Activated T-cell treated with anti-CD3 and anti-CD28 coated beads, Interleukin-2, amount 50 U/mL, for 24 hours (primary cell): Measurements from ENCODE around the gene LY6G5B.

Experiments
- DNase-seq: peaks from one replicate; pipeline ENCODE4 v3.0.0-alpha.2; 2020
- H3K27ac Mint-ChIP-seq: 2 replicates; pipeline ENCODE4 v1.8.0; 2020; ENCODE audit warnings: mild to moderate bottlenecking, mixed read lengths
- H3K27me3 Mint-ChIP-seq: 2 replicates; pipeline ENCODE4 v1.8.0; 2020; ENCODE audit warnings: mixed read lengths
- H3K36me3 Mint-ChIP-seq: 2 replicates; pipeline ENCODE4 v1.8.0; 2020; ENCODE audit warnings: low read depth, mixed read lengths
- H3K4me1 Mint-ChIP-seq: 2 replicates; pipeline ENCODE4 v1.8.0; 2020; ENCODE audit warnings: low read depth, mixed read lengths
- H3K4me3 Mint-ChIP-seq: 2 replicates; pipeline ENCODE4 v1.8.0; 2020; ENCODE audit warnings: mild to moderate bottlenecking, moderate library complexity, mixed read lengths
- H3K9me3 Mint-ChIP-seq: 2 replicates; pipeline ENCODE4 v1.8.0; 2020; ENCODE audit warnings: mixed read lengths

The LY6G5B gene, protein sequence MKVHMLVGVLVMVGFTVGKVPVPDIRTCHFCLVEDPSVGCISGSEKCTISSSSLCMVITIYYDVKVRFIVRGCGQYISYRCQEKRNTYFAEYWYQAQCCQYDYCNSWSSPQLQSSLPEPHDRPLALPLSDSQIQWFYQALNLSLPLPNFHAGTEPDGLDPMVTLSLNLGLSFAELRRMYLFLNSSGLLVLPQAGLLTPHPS

DNA sequence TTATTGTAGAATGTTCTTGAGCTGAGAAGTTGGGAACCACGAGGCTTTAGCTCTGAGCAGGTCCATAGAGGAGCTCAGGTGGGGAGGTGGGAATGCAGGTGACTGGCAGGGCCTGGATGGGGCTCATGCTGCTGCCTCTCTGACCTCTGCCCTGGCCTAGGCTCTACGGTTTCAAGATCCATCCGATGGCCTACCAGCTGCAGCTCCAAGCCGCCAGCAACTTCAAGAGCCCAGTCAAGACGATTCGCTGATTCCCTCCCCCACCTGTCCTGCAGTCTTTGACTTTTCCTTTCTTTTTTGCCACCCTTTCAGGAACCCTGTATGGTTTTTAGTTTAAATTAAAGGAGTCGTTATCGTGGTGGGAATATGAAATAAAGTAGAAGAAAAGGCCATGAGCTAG is at the start of gene LY6G5B:
LY6G5B (plus strand) TSS at position 301 of the 400 bp plus-strand sequence. CDS start 975 bp downstream, outside the sequence.
- Mint-ChIP-seq H3K27ac (peak within 1 kb of the TSS; percentile 79), H3K9me3 (no peaks in the 10 kb centered on the region), H3K4me3 (no peak within 1 kb of the TSS), H3K27me3 (no peaks in the 10 kb centered on the region), H3K4me1 (peaks cover 38% of the 10 kb centered on the region), H3K36me3 (peaks cover 95% of the 10 kb centered on the region)
- DNase-seq, result no peak

- no peak for DNase-seq
- peaks cover 52% of the 10 kb centered on the region for H3K4me1 Mint-ChIP-seq
- peaks cover 67% of the 10 kb centered on the region for H3K36me3 Mint-ChIP-seq
- H3K9me3 Mint-ChIP-seq, result no peaks in the 10 kb centered on the region
- no peaks in the 10 kb centered on the region for H3K27me3 Mint-ChIP-seq
- peak within 1 kb of the TSS; percentile 90 for H3K4me3 Mint-ChIP-seq
- peak within 1 kb of the TSS; percentile 100 for H3K27ac Mint-ChIP-seq
These were observed 49.0 kb upstream of the LY6G5B start, which contains the start of gene PRRC2A for GRCh38 chr6:31620586-31621319. TSS of gene PRRC2A (plus strand) at chr6:31620715. CDS start at chr6:31622790, 2,075 bp downstream.

DNA sequence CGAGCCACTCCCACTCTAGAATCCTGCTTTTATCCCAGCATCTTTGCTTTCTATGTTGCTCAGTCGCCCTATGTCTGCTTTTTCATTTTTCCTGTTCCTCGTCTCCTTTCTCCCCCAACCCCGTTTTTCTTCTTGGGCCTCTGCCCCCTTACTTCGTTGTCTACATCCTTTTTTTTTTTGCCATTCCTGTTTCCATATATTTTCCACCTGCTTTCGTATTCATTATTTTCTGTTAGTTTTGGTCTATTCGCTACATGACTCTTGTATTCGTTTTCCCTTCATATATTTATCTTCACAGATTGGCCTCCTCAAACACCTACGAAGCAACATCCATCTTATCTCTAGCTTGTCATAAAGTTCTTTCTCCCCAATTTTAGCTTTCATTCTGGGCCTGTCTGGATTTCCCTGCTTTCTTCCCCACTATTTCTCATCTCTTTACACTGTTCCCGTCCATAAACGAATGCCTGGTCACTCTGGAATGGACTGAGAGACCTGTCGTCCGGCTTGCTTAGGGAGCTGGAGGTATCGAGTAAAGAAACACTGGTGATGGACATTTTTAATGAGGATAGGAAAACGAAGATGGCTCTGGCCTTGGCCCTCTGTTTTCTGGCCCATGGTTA is 48.3 kb upstream of the LY6G5B start:
- H3K4me1 Mint-ChIP-seq, result peaks cover 48% of the 10 kb centered on the region
- no peaks in the 10 kb centered on the region for H3K27me3 Mint-ChIP-seq
- peak overlapping the region; percentile 100 for H3K27ac Mint-ChIP-seq
- no peaks in the 10 kb centered on the region for H3K9me3 Mint-ChIP-seq
- peak overlapping the region; percentile 90 for H3K4me3 Mint-ChIP-seq
- peaks cover 71% of the 10 kb centered on the region for H3K36me3 Mint-ChIP-seq
- no peak for DNase-seq

DNA sequence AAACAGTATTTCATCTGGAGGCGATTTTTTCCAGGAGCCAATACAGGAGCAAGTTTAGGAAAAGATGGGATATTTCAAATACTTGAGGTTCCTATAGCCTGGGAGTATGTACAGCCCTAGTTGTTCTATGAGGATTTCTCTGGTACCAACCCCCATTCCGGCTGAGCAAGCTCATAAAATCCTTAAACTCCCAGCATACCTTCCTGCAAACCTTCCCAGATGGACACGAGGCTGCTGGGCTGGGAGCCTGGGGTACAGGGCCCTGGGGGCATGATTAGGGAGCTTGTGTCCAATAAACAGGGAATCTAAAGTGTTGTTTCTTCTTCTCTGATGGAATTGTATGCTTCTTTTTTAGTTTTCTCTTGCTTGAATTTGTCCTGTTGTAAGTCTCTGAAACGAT is 47.8 kb upstream of the LY6G5B start:
- peak overlapping the region; percentile 90 for H3K4me3 Mint-ChIP-seq
- peaks cover 74% of the 10 kb centered on the region for H3K36me3 Mint-ChIP-seq
- no peaks in the 10 kb centered on the region for H3K27me3 Mint-ChIP-seq

GRCh38 chr6:31622684-31623091 is 47.1 kb upstream of the LY6G5B start:
- Mint-ChIP-seq H3K4me1 (peaks cover 41% of the 10 kb centered on the region), H3K27ac (peak overlapping the region; percentile 100), H3K36me3 (peaks cover 79% of the 10 kb centered on the region), H3K9me3 (no peaks in the 10 kb centered on the region), H3K4me3 (peak overlapping the region; percentile 90), H3K27me3 (no peaks in the 10 kb centered on the region)
- DNase-seq, result no peak

More for the DNA sequence above, 47.8 kb upstream of the LY6G5B start:
- Mint-ChIP-seq H3K9me3 (no peaks in the 10 kb centered on the region), H3K4me1 (peaks cover 42% of the 10 kb centered on the region), H3K27ac (peak overlapping the region; percentile 100)
- DNase-seq, result no peak

GRCh38 chr6:31624070-31624469 is 45.7 kb upstream of the LY6G5B start:
- Mint-ChIP-seq H3K27me3 (no peaks in the 10 kb centered on the region), H3K4me1 (peaks cover 37% of the 10 kb centered on the region), H3K4me3 (no peak overlapping the region), H3K9me3 (no peaks in the 10 kb centered on the region), H3K36me3 (peaks cover 88% of the 10 kb centered on the region), H3K27ac (peak overlapping the region; percentile 73)
- DNase-seq, result no peak

DNA sequence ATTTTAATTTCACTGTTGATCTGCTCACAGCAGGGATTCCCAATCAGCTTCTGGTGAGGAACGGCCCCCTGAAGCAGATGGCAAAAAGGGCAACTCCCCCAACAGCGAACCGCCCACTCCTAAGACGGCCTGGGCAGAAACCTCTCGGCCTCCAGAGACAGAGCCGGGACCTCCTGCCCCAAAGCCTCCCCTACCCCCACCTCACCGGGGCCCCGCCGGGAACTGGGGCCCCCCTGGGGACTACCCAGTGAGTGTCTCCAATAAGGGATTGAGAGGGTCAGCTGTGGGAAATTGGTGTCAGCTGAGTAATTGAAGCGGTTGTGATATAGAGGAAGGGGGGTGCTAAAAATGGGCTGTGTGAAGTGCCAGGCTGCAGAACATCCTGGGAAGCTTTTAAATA is 42.8 kb upstream of the LY6G5B start:
- Mint-ChIP-seq H3K9me3 (no peaks in the 10 kb centered on the region), H3K4me3 (no peak overlapping the region), H3K27me3 (no peaks in the 10 kb centered on the region), H3K27ac (peak overlapping the region; percentile 80), H3K4me1 (peaks cover 27% of the 10 kb centered on the region), H3K36me3 (peaks cover 100% of the 10 kb centered on the region)
- DNase-seq, result no peak

DNA sequence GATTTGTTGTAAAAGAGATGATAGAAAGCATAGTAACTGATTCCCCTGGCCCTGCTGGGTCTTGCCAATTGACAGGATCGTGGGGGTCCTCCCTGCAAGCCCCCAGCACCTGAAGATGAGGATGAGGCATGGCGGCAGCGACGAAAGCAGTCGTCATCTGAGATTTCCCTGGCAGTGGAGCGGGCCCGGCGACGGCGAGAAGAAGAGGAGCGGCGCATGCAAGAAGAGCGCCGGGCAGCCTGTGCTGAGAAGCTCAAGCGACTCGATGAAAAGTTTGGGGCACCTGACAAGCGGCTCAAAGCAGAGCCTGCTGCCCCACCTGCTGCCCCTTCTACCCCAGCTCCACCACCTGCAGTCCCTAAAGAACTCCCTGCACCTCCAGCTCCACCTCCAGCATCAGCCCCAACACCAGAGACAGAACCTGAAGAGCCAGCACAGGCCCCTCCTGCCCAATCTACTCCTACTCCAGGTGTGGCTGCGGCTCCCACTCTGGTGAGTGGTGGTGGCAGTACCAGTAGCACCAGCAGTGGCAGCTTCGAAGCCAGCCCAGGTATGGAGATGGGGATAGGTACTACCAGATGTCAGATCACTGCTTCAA is 42.0 kb upstream of the LY6G5B start:
- Mint-ChIP-seq H3K4me3 (no peak overlapping the region), H3K4me1 (peaks cover 19% of the 10 kb centered on the region), H3K27ac (peak overlapping the region; percentile 9), H3K36me3 (peaks cover 100% of the 10 kb centered on the region), H3K27me3 (no peaks in the 10 kb centered on the region), H3K9me3 (no peaks in the 10 kb centered on the region)
- no peak for DNase-seq

DNA sequence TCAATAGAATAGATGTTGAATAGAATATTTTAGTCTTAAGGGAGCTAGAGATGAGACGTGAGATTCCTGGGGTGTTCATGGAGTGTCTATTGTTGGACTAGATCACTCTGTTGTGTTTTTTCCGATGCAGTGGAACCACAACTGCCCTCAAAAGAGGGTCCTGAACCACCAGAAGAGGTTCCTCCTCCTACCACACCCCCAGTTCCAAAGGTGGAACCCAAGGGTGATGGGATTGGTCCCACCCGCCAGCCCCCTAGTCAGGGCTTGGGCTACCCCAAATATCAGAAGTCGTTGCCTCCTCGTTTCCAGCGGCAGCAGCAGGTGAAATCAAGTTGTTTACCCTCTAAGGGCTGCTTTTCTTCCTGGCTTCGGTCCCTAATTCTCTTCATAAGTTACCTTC is 40.8 kb upstream of the LY6G5B start:
- no peak overlapping the region for H3K4me3 Mint-ChIP-seq
- no peak for DNase-seq
- H3K9me3 Mint-ChIP-seq, result no peaks in the 10 kb centered on the region
- H3K27me3 Mint-ChIP-seq, result no peaks in the 10 kb centered on the region
- H3K4me1 Mint-ChIP-seq, result peaks cover 12% of the 10 kb centered on the region
- peak overlapping the region; percentile 41 for H3K27ac Mint-ChIP-seq
- H3K36me3 Mint-ChIP-seq, result peaks cover 100% of the 10 kb centered on the region

DNA sequence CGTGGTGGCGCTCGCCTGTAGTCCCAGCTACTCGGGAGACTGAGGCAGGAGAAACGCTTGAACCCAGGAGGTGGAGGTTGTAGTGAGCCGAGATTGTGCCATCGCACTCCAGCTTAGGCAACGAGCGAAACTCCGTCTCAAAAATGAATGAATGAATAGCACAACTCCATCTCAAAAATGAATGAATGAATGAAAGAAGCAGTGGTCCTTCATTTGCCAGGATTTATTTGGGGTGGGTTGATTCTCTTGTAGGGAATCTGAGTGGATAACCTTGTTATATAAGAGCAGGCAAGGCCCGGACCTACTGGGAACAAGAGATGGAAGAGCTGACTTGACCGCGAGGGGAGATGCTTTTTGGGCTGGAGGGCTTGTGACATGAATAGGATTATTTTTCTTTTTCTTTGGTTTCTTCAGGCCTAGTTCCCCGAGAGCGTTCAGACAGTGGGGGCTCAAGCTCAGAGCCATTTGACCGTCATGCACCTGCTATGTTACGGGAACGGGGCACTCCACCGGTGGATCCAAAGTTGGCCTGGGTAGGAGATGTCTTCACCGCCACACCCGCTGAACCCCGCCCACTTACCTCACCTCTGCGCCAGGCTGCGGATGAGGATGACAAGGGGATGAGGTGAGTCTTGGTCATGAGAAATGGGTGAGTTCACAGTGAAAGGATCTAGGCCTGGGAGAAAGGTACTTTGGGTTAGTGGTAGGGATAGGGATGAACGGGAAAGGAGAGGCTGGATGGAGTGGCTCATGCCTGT is 39.4 kb upstream of the LY6G5B start:
- Mint-ChIP-seq H3K36me3 (peaks cover 100% of the 10 kb centered on the region), H3K27ac (peak overlapping the region; percentile 5)

GRCh38 chr6:31631209-31631608 is 38.6 kb upstream of the LY6G5B start:
- Mint-ChIP-seq H3K4me3 (no peak overlapping the region), H3K27me3 (no peaks in the 10 kb centered on the region), H3K4me1 (peaks cover 6% of the 10 kb centered on the region), H3K27ac (peak overlapping the region; percentile 5), H3K9me3 (no peaks in the 10 kb centered on the region), H3K36me3 (peaks cover 100% of the 10 kb centered on the region)
- no peak for DNase-seq

More for the DNA sequence above, 39.4 kb upstream of the LY6G5B start:
- H3K27me3 Mint-ChIP-seq, result no peaks in the 10 kb centered on the region
- peaks cover 9% of the 10 kb centered on the region for H3K4me1 Mint-ChIP-seq
- no peak overlapping the region for H3K4me3 Mint-ChIP-seq
- no peaks in the 10 kb centered on the region for H3K9me3 Mint-ChIP-seq
- DNase-seq, result no peak

DNA sequence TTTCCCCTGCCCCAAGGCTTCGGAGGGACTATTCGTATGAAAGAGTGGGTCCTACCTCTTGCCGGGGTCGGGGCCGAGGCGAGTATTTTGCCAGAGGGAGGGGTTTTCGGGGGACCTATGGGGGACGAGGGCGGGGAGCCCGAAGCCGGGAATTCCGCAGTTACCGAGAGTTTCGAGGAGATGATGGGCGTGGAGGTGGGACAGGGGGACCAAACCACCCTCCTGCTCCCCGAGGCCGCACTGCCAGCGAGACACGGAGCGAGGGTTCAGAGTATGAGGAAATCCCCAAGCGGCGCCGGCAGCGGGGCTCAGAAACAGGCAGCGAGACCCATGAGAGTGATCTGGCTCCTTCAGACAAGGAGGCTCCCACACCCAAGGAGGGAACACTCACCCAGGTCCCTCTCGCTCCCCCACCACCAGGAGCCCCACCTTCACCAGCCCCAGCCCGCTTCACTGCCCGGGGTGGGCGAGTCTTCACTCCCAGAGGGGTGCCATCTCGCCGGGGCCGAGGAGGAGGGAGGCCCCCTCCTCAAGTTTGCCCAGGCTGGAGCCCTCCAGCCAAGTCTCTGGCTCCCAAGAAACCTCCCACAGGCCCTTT is 38.0 kb upstream of the LY6G5B start:
- DNase-seq, result no peak
- Mint-ChIP-seq H3K4me3 (no peak overlapping the region), H3K27ac (peak overlapping the region; percentile 33), H3K36me3 (peaks cover 100% of the 10 kb centered on the region), H3K4me1 (peaks cover 6% of the 10 kb centered on the region), H3K27me3 (no peaks in the 10 kb centered on the region), H3K9me3 (no peaks in the 10 kb centered on the region)

- Mint-ChIP-seq H3K27ac (peak overlapping the region; percentile 84), H3K4me1 (peaks cover 6% of the 10 kb centered on the region), H3K36me3 (peaks cover 100% of the 10 kb centered on the region), H3K9me3 (no peaks in the 10 kb centered on the region), H3K27me3 (no peaks in the 10 kb centered on the region), H3K4me3 (no peak overlapping the region)
- no peak for DNase-seq
These were observed 37.4 kb upstream of the LY6G5B start for GRCh38 chr6:31632279-31632946.
